GM18951 (cell line): ENCODE data around the gene MAP7.

Source experiments
- POLR2A ChIP-seq: IDR thresholded peaks from 4 replicates; pipeline ENCODE4 v1.6.1; 2011; ENCODE audit warnings: mild to moderate bottlenecking; ENCODE audit not compliant: insufficient read length, insufficient read depth; ENCODE audit errors: extremely low read depth
- in situ Hi-C: fragments of 300-500 bp; cut with MboI; formaldehyde crosslinking; loops from one replicate; pipeline ENCODE4 v1.12.0; 2022; ENCODE audit warnings: low sequenced_read_pairs, mixed read lengths, inconsistent platforms; ENCODE audit not compliant: unreplicated experiment

Gene MAP7

GRCh38 chr6:136532030-136532429, 18.2 kb downstream of the MAP7 start:
- TF ChIP-seq POLR2A = no peak
- in situ Hi-C loops = no loop called here

GRCh38 chr6:136529710-136530109, 20.5 kb downstream of the MAP7 start:
- TF ChIP-seq POLR2A = no peak
- in situ Hi-C loops = no loop called here

- in situ Hi-C loops = no loop called here
- no peak for TF ChIP-seq POLR2A
These were observed 21.7 kb downstream of the MAP7 start for GRCh38 chr6:136528477-136528876.

- no peak for TF ChIP-seq POLR2A
- in situ Hi-C loops = no loop called here
These were observed 22.4 kb downstream of the MAP7 start for GRCh38 chr6:136527831-136528230.

GRCh38 chr6:136526937-136527336, 23.3 kb downstream of the MAP7 start:
- in situ Hi-C loops = no loop called here
- no peak for TF ChIP-seq POLR2A

- in situ Hi-C loops = no loop called here
- no peak for TF ChIP-seq POLR2A
These were observed 23.9 kb downstream of the MAP7 start for GRCh38 chr6:136526196-136526930.

- in situ Hi-C loops = no loop called here
- no peak for TF ChIP-seq POLR2A
These were observed 24.5 kb downstream of the MAP7 start for GRCh38 chr6:136525586-136526195.

GRCh38 chr6:136524936-136525413, 25.2 kb downstream of the MAP7 start:
- in situ Hi-C loops = no loop called here
- TF ChIP-seq POLR2A = no peak

- in situ Hi-C loops = no loop called here
- no peak for TF ChIP-seq POLR2A
These were observed 25.8 kb downstream of the MAP7 start for GRCh38 chr6:136524339-136524935.

- in situ Hi-C loops = no loop called here
- no peak for TF ChIP-seq POLR2A
These were observed 27.0 kb downstream of the MAP7 start for GRCh38 chr6:136523196-136523595.

- in situ Hi-C loops = no loop called here
These were observed 27.6 kb downstream of the MAP7 start for GRCh38 chr6:136522636-136523035.

GRCh38 chr6:136521911-136522310, 28.3 kb downstream of the MAP7 start:
- no peak for TF ChIP-seq POLR2A
- in situ Hi-C loops = no loop called here

More at GRCh38 chr6:136522636-136523035, 27.6 kb downstream of the MAP7 start:
- TF ChIP-seq POLR2A = no peak

GRCh38 chr6:136521427-136521826, 28.8 kb downstream of the MAP7 start:
- in situ Hi-C loops = no loop called here
- TF ChIP-seq POLR2A = no peak

GRCh38 chr6:136520517-136520916, 29.7 kb downstream of the MAP7 start:
- no peak for TF ChIP-seq POLR2A
- in situ Hi-C loops = no loop called here

- TF ChIP-seq POLR2A = no peak
- in situ Hi-C loops = no loop called here
These were observed 32.6 kb downstream of the MAP7 start for GRCh38 chr6:136517582-136517981.
